WI38 (cell line): Measurements from ENCODE around the gene ABCC9.

Experiments
- H3K4me3 ChIP-seq: 2 replicates; pipeline ENCODE4 v1.5.1; 2011; ENCODE audit warnings: low read depth, mild to moderate bottlenecking, control low read depth, low read length
- TF ChIP-seq, protein P1 (sequence below): IDR thresholded peaks from 2 replicates; pipeline ENCODE4 v1.5.1; 2012; ENCODE audit warnings: low read depth, mild to moderate bottlenecking, control low read depth, low read length

Gene ABCC9

GRCh38 chr12:21893924-21894323 lies 47.3 kb downstream of the ABCC9 start:
- no peak overlapping the region for H3K4me3 ChIP-seq
- TF ChIP-seq, protein P1, sequence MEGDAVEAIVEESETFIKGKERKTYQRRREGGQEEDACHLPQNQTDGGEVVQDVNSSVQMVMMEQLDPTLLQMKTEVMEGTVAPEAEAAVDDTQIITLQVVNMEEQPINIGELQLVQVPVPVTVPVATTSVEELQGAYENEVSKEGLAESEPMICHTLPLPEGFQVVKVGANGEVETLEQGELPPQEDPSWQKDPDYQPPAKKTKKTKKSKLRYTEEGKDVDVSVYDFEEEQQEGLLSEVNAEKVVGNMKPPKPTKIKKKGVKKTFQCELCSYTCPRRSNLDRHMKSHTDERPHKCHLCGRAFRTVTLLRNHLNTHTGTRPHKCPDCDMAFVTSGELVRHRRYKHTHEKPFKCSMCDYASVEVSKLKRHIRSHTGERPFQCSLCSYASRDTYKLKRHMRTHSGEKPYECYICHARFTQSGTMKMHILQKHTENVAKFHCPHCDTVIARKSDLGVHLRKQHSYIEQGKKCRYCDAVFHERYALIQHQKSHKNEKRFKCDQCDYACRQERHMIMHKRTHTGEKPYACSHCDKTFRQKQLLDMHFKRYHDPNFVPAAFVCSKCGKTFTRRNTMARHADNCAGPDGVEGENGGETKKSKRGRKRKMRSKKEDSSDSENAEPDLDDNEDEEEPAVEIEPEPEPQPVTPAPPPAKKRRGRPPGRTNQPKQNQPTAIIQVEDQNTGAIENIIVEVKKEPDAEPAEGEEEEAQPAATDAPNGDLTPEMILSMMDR, result no peak

DNA sequence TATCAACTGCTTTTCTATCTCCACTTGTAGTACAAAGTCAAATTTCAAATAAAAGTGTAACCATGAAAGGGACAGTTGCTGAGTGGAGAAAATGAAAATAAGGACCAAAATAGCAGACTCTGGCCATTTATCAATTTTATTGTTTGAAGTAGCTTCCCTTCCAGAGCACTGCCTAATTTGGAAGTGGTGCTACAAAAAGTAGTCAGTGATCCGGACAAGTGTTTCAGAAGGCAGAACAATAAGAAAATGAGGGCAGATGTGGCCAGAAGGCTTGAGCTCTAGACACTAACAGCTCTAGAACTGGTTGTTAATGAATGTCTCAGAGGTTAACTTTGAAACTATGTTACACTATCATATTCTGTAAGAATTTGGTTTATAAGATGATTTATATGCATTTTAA lies 48.9 kb downstream of the ABCC9 start:
- no peak overlapping the region for H3K4me3 ChIP-seq
- TF ChIP-seq, protein P1, result no peak

- H3K4me3 ChIP-seq, result no peak overlapping the region
- TF ChIP-seq, protein P1, result no peak
Observed at GRCh38 chr12:21891751-21892217, 49.4 kb downstream of the ABCC9 start.

DNA sequence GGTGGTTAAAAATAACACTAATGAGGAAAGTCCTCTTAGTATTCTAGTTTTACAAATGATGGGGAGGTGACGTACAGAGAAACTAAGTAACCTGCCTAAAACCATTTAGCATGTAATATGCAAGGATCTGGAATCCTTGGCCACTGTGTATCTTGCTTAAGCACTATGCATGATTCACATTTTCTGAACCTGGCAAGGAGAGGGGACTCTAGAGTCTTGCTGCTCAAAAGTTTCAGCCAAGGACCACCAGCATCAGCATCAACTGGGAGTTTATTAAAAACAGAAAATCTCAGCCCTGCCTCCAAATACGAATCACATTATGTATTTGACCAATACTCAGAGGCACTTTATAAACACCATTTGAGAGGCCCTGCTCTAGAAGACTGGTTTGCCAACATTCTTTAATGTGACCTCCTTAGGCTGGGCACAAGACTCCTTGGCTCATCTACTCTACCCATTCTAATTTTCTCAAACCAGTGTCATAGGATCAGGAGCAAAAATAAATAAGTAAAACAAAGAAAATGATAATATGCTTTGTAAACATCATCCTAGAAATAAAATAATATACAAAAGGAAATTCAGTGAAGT lies 52.9 kb downstream of the ABCC9 start:
- H3K4me3 ChIP-seq, result no peak overlapping the region
- TF ChIP-seq, protein P1, result no peak

- TF ChIP-seq, protein P1, result no peak
- no peak overlapping the region for H3K4me3 ChIP-seq
Observed at GRCh38 chr12:21884936-21885335, 56.3 kb downstream of the ABCC9 start.

GRCh38 chr12:21882635-21883034 lies 58.6 kb downstream of the ABCC9 start:
- TF ChIP-seq, protein P1, result no peak
- H3K4me3 ChIP-seq, result no peak overlapping the region

DNA sequence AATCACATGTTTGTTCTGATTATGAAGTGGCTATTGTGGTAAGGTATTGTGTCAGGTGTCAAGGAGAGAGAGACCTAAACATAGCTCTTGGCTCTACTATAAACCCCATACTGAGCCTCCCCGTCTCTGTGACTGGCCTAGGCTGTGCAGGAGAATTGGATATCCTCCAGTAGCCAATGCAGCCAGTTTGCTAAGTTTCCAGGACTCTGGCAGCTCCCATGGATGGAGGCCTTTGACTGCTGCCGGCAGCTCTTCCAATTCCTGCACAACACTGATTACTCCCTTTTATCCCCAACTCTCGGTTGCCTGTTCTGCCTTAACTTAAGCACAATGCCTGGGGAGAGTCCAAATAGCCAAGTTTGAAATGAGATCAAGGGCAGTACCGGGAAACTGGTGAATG lies 59.3 kb downstream of the ABCC9 start:
- TF ChIP-seq, protein P1, result no peak

More for the DNA sequence above, 59.3 kb downstream of the ABCC9 start:
- H3K4me3 ChIP-seq, result no peak overlapping the region
